ENCODE data around the gene MSL3.

- TF ChIP-seq, protein P1, sequence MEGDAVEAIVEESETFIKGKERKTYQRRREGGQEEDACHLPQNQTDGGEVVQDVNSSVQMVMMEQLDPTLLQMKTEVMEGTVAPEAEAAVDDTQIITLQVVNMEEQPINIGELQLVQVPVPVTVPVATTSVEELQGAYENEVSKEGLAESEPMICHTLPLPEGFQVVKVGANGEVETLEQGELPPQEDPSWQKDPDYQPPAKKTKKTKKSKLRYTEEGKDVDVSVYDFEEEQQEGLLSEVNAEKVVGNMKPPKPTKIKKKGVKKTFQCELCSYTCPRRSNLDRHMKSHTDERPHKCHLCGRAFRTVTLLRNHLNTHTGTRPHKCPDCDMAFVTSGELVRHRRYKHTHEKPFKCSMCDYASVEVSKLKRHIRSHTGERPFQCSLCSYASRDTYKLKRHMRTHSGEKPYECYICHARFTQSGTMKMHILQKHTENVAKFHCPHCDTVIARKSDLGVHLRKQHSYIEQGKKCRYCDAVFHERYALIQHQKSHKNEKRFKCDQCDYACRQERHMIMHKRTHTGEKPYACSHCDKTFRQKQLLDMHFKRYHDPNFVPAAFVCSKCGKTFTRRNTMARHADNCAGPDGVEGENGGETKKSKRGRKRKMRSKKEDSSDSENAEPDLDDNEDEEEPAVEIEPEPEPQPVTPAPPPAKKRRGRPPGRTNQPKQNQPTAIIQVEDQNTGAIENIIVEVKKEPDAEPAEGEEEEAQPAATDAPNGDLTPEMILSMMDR (IDR thresholded peaks at IDR 0.05) = no peak
- no peak for TF ChIP-seq EP300 (IDR thresholded peaks at IDR 0.05)
- TF ChIP-seq POLR2A (IDR thresholded peaks at IDR 0.05) = no peak
- no peak for TF ChIP-seq POLR2AphosphoS5 (IDR thresholded peaks at IDR 0.05)
Observed at GRCh38 chrX:11765449-11765848, 7.4 kb downstream of the MSL3 start.

All from stomach (tissue), 4 donors.